GM12892 (cell line): ENCODE data around the gene MTPN.

Experiments used
- POLR2A ChIP-seq: IDR thresholded peaks from 2 replicates; pipeline ENCODE4 v1.6.1; 2011; ENCODE audit warnings: low read depth, low read length, control low read depth
- POLR2AphosphoS5 ChIP-seq: IDR thresholded peaks from 2 replicates; pipeline ENCODE4 v1.6.1; 2011; ENCODE audit warnings: low read depth, low read length, control low read depth

GRCh38 chr7:135960709-135961451, 16.3 kb downstream of the MTPN start:
- no peak for TF ChIP-seq POLR2A
- no peak for TF ChIP-seq POLR2AphosphoS5
